Ecto neural progenitor cell (in vitro differentiated cells): ENCODE results near the gene SGSM2.
A peak's percentile ranks its signal among the peaks of the same experiment; 100 is the strongest.

Source experiments
- DNase-seq: peaks from one replicate; pipeline ENCODE4 v3.0.0-alpha.2; 2018; ENCODE audit warnings: low spot score

Gene SGSM2

GRCh38 chr17:2421315-2422147 is 84.2 kb downstream of the SGSM2 start:
- DNase-seq, result peak; percentile 48

- no peak for DNase-seq
Observed at GRCh38 chr17:2423271-2423670, 86.0 kb downstream of the SGSM2 start.

GRCh38 chr17:2427215-2427614 is 89.9 kb downstream of the SGSM2 start:
- DNase-seq, result no peak

GRCh38 chr17:2427910-2428309 is 90.6 kb downstream of the SGSM2 start:
- DNase-seq, result no peak
